Esophagus squamous epithelium (tissue), 4 donors: ENCODE data around the gene OR2H1.

Source experiments
- CTCF ChIP-seq, 6 experiments: fragments of 450-650 bp in 4 of 6; fragments of 200-600 bp in 2 of 6; sonication (generic) in 2 of 6; IDR thresholded peaks; one replicate each; pipeline ENCODE4 v1.5.1; 2016 to 2019; ENCODE audit warnings: antibody characterized with exemption in 6 of 6, mild to moderate bottlenecking in 4 of 6, moderate library complexity in 4 of 6
- POLR2A ChIP-seq, 4 donors: fragments of 450-650 bp; IDR thresholded peaks; one replicate each; pipeline ENCODE4 v1.6.1; 2017; ENCODE audit warnings: antibody characterized with exemption in 4 of 4, mild to moderate bottlenecking in 4 of 4, moderate library complexity in 3 of 4

- TF ChIP-seq CTCF (IDR thresholded peaks at IDR 0.05) (no peak), POLR2A (IDR thresholded peaks at IDR 0.05) (no peak)
These were observed 4.3 kb downstream of the OR2H1 start for GRCh38 chr6:29461021-29461814.
